ENCODE data around the gene CKLF.
"Not testable (repeated sequence)": the region's sequence is repeated elsewhere in the genome, so short reads cannot be mapped to it uniquely, and the experiment has no call there.

CKLF gene

GRCh38 chr16:66569827-66570405 lies 17.5 kb downstream of the CKLF start:
- DNase-seq = no peak

GRCh38 chr16:66572356-66572755 lies 20.0 kb downstream of the CKLF start:
- DNase-seq = no peak

DNA sequence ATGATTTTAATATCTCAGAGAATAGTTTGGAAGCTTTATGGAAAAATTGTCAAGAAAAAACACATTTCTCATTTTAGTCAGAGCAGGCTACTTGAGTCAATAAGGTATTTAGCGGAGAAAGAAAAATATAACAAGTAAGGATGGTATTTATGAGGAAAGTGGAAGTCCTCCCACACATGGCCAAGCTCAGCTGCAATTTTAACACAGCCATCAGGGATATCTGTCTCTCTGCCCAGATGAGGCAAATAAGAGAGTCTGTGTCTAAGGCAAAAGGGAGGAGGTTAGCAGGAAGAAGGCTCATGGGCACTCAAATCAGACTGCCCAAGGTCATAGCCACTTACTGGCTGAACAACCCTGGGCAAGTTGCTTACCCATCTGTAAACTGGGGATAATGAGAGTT lies 21.7 kb downstream of the CKLF start:
- DNase-seq = no peak

- DNase-seq = no peak
These were observed 22.2 kb downstream of the CKLF start for GRCh38 chr16:66574531-66574930.

DNA sequence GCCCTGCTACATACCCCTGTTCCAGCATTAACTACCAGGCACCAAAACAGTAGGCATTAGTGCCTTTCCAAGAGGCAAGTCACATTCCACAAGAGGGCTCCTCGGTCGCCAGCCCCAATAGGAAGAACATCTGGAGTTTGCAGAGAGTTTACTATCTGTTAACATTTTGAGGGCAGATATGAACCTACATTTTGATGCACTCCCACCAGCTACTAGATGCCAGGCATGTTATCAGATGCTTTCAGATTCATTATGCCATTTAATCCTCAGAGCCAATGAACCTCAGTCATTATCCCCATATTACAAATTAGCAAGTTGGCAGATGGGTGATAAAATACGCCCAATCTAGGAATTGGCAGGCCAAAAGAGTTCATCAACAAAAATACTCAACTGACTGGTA lies 22.7 kb downstream of the CKLF start:
- no peak for DNase-seq

DNA sequence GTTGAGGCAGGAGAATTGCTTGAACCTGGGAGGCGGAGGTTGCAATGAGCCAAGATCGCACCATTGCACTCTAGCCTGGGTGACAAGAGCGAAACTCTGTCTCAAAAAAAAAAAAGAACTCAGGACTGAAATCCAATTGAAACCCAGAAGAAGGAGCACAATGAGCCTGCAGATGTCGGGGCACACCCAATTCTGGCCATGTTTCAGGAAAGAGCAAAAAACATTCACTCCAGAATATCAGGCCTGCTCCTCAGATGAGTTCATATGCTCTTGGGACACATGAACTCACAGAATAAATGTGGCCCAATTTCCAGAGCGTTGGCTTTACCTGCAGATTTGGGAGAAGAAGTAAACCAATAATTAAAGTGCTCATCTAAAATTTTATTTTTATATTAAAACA lies 23.9 kb downstream of the CKLF start:
- no peak for DNase-seq

DNA sequence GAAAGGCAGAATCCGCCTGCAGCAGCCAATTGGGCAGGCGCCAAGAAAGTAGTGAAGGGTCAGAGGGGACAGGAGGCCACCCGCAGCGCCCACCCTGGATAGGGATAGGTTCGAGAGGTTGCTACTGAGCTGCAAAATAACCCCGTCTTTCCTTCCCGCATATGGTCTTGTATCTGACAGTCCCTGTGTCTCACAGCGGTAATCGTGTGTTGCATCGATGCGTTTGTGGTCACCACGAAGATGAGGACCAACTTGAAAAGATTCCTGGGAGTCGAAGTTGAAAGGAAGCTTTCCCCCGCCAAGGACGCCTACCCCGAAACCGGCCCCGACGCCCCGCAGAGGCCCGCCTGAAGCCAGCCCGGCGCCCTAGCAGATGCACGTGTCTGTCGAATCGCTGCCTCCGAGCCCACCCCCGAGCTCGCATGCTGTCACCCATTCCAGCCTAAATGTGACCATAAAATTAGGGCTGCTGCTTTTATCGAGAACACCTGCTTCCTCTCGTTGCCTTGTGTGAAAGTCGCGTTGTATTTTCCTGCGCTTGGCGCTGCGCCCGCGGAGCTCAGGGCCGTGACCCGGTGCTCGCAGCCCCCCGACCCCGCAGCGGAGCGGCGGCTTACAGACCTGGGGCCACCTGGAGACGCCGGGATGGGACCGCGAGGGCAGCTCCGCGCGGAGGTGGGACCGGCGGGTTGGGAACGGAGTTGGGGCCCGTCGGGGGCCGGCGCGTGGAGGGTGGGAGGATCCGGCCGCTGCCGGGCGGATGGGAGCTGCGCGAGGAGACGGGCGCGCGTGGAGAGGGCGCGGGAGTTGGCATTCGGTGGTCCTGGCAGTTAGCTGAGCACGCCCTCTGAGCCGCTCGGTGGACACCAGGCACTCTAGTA lies 26.5 kb downstream of the CKLF start, which contains the start of gene CMTM2:
Gene CMTM2, plus strand, starts transcription at position 813 of the 881 bp plus-strand sequence. CDS start 145 bp downstream, outside the sequence.
- no peak for DNase-seq

DNA sequence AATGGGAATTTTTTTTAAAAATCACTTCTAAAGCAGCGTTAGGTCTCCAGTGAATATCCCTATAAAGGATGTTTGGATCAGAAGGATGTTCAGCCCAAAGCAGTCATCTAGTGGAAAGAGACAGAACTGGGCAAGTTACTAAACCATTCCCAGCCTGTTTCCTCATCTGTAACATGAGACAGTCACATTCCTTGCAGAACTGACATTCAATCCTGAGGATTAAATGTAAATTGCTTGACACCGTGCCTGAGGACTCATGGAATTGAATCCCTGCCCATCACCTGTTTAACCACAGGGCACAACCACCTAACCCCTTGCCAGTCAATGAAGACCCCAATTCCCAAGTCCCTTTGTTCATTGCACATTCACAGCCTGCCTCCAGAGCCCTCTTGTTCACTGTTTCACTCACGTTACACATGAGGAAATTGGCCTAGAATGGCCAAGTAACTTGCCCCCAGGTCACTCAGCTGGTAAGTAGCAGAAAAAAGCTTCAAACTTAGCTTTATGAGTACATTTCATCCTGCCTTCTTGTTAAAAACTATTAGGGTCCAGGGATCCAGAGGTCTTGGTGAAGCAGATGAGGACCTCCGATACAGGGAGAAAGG lies 28.3 kb downstream of the CKLF start:
- DNase-seq = no peak

DNA sequence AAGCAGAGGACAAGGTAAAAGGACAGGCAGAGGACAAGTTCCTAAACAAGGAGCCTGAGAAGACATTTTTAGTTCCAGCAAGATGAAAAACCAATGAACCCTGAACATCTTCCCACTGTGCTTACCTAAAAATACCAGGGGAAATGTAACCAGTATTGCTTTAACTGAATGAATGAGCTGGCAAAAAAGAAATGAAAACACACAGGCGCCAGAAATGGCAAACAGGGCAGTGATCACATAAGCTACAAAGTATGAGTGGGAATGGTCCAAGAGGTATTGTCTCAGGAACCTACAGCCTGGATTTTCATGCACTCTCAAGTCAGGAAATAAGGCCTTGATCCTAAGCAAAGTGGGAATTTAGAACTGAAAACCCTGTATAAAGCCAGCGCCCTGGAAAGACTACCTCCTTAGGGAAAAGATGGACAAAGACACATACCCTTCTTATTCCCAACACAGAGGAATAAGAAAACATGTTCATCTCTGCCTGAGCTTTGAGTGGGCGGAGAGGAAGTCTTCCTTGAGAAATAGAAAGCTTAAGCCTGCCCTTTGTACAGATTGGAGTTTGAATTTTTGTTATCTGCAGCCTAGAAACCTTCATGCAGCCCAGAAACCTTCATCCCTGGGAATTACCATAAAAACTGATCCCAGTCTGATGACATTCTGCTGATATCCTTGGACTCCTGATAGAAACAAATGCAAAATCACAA lies 29.0 kb downstream of the CKLF start:
- no peak for DNase-seq

DNA sequence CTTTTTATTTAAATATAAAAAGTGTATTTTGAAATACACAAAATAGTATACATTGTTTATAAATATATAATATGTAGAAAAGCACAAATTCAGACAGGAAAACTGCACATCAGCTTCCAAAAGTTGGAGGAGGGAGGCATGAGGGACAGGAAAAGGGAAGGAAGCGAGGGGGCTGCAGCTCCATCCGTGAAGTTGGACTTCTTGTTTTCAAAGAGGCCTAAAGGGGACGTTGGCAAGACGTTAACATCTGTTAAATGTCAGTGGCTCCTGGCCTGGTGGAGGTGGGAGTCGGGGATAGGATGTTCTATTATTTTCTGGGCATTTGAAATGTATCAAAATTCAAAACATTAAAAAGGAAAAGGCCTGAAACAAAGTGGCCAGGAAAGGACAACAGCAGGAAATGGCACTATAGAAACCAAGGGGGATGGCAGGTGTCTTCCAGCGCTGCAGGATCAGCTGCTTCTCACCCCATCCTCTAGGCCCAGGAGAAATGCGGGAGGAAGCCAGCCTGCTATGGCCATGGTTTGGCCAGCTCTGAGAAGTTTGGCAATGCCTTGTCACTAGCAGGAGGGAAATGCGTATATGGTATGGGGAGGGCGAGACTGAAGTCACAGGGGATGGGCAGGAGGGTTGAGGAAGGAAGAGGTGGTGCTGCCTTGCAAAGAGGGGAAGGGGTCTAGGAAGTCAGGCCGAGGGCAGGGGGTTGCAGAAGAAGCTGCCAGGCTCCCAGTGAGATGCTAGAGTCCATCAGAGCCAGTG lies 33.3 kb downstream of the CKLF start:
- no peak for DNase-seq

GRCh38 chr16:66587881-66588600 lies 35.7 kb downstream of the CKLF start:
- no peak for DNase-seq

GRCh38 chr16:66588981-66589713 lies 36.8 kb downstream of the CKLF start:
- no peak for DNase-seq

- DNase-seq = no peak
These were observed 37.9 kb downstream of the CKLF start for GRCh38 chr16:66590322-66590721.

DNA sequence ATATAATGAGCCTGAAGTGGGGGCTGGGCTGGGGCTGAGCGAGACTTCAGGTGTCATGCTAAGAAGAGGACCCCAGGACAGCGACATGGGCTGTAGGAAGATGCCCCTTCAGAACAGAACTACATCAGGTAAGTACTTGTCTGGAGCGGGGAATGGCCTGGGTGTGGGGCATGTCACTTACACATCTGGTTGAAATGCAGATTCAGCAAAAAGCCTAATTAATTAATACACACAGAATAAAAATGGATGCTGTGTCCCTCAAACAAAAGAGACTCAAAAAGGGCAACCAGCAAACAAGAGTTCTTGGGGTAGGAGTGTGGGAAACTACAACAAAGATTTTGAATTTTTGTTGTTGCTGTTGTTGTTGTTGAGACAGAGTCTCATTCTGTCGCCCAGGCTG lies 38.6 kb downstream of the CKLF start:
- no peak for DNase-seq

DNA sequence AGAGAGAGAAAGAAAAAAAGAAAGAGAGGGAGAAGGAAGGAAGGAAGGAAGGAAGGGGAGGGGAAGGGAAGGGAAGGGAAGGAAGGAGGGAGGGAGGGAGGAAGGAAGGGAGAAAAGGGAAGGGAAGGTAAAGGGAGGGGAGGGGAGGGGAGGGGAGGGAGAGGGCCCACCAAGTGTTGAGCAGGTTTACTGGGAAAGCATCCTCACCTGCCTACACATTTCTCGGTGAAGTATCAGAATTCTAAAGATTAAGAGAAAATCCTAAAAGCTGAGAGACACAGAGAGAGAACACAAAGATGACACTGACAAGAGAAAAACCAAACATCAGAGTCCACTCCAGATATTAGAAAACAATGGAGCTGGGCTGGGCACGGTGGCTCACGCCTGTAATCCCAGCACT lies 39.9 kb downstream of the CKLF start:
- DNase-seq = no peak

GRCh38 chr16:66592814-66593213 lies 40.4 kb downstream of the CKLF start:
- DNase-seq = no peak

GRCh38 chr16:66594739-66595138 lies 42.4 kb downstream of the CKLF start:
- DNase-seq = no peak

GRCh38 chr16:66596559-66596958 lies 44.2 kb downstream of the CKLF start:
- DNase-seq = not testable (repeated sequence)

- DNase-seq = no peak
These were observed 44.8 kb downstream of the CKLF start for GRCh38 chr16:66596986-66597848.

- DNase-seq = no peak
These were observed 45.7 kb downstream of the CKLF start for GRCh38 chr16:66598111-66598510.
